ENCODE measurements around the gene HMOX1. TPM values are rescaled to one million over a fixed set of nuclear protein-coding genes. Genes with fewer than 3 reads are reported as not detected.

Gene HMOX1
- total RNA-seq, 1 donor from 2014 or later = 54.0 TPM

GRCh38 chr22:35413624-35414023 lies 32.7 kb downstream of the HMOX1 start:
- no peak overlapping the region for H3K27ac ChIP-seq
- no peak overlapping the region for H3K4me3 ChIP-seq
- no peaks in the 10 kb centered on the region for H3K9me3 ChIP-seq
- no peak for DNase-seq
- ATAC-seq = no peak
- H3K27me3 ChIP-seq = no peaks in the 10 kb centered on the region
- TF ChIP-seq CTCF (IDR thresholded peaks at IDR 0.05) = no peak
- peaks cover 93% of the 10 kb centered on the region for H3K36me3 ChIP-seq
- H3K4me1 ChIP-seq = no peaks in the 10 kb centered on the region
- intact Hi-C loops (cut with DNase I) = no loop called here

DNA sequence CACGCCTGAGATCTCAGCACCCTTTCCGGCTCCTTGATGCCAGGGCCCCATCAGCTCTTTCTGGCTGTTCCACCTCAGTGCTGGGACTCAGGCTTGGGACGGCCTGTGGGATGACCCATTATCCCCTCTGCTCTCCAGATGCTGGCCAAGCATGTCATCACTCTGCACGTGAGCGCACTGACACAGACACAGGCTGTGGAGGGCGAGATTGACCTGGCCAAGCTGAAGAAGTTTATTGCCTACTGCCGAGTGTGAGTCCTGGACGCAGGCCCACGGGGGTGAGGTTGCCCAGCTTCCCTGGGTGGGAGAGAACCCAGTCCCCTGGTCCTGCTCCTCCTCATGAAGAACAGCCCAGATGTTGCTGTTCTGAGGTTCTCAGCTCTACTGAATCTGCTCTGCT lies 36.7 kb downstream of the HMOX1 start:
- ATAC-seq (no peak), DNase-seq (no peak)
- no peaks in the 10 kb centered on the region for H3K9me3 ChIP-seq

GRCh38 chr22:35418088-35418487 lies 37.2 kb downstream of the HMOX1 start:
- H3K36me3 ChIP-seq = peaks cover 97% of the 10 kb centered on the region
- ATAC-seq (no peak), DNase-seq (no peak)
- H3K9me3 ChIP-seq = no peaks in the 10 kb centered on the region
- H3K4me1 ChIP-seq = no peaks in the 10 kb centered on the region
- H3K27me3 ChIP-seq = no peaks in the 10 kb centered on the region
- no peak for TF ChIP-seq CTCF (IDR thresholded peaks at IDR 0.05)
- intact Hi-C loops (cut with DNase I) = no loop called here
- no peak overlapping the region for H3K4me3 ChIP-seq
- no peak overlapping the region for H3K27ac ChIP-seq

More for the DNA sequence above, 36.7 kb downstream of the HMOX1 start:
- H3K27me3 ChIP-seq = no peaks in the 10 kb centered on the region
- peaks cover 94% of the 10 kb centered on the region for H3K36me3 ChIP-seq
- H3K4me3 ChIP-seq = no peak overlapping the region
- intact Hi-C loops (cut with DNase I) = no loop called here
- no peak overlapping the region for H3K27ac ChIP-seq
- TF ChIP-seq CTCF (IDR thresholded peaks at IDR 0.05) = no peak
- H3K4me1 ChIP-seq = no peaks in the 10 kb centered on the region

DNA sequence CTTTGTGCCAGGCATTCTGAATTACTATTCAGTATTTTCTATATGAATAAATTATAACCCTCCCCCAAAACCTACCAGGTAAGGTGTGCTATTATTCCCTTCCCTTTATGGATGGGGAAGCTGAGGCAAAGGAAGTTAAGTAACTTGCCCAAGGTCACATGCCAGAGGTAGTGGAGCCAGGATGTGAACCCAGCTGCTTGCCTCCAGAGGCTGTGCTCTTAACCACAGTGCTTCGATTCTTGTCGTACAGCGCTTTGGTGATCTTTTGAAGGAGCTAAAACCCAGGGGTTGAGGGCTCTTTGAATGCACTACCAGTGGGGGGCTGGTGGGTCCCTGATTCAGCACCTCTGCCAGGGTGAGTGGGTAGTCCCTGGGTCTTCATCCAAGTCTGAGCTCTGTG lies 37.8 kb downstream of the HMOX1 start:
- intact Hi-C loops (cut with DNase I) = no loop called here
- Histone ChIP-seq H3K36me3 (peaks cover 95% of the 10 kb centered on the region), H3K9me3 (no peaks in the 10 kb centered on the region), H3K27me3 (no peaks in the 10 kb centered on the region), H3K4me1 (no peaks in the 10 kb centered on the region), H3K27ac (no peak overlapping the region), H3K4me3 (no peak overlapping the region)
- no peak for ATAC-seq
- TF ChIP-seq CTCF (IDR thresholded peaks at IDR 0.05) = no peak
- no peak for DNase-seq

GRCh38 chr22:35419756-35420155 lies 38.9 kb downstream of the HMOX1 start:
- DNase-seq = no peak
- Histone ChIP-seq H3K36me3 (peaks cover 93% of the 10 kb centered on the region), H3K27ac (no peak overlapping the region), H3K27me3 (no peaks in the 10 kb centered on the region), H3K9me3 (no peaks in the 10 kb centered on the region), H3K4me3 (no peak overlapping the region), H3K4me1 (no peaks in the 10 kb centered on the region)
- no peak for ATAC-seq
- TF ChIP-seq CTCF (IDR thresholded peaks at IDR 0.05) = no peak
- intact Hi-C loops (cut with DNase I) = no loop called here

GRCh38 chr22:35421121-35421520 lies 40.2 kb downstream of the HMOX1 start:
- no peaks in the 10 kb centered on the region for H3K9me3 ChIP-seq
- no peak for ATAC-seq
- H3K4me1 ChIP-seq = no peaks in the 10 kb centered on the region
- no peaks in the 10 kb centered on the region for H3K27me3 ChIP-seq
- intact Hi-C loops (cut with DNase I) = no loop called here
- TF ChIP-seq CTCF (IDR thresholded peaks at IDR 0.05) = no peak
- no peak for DNase-seq
- H3K27ac ChIP-seq = no peak overlapping the region
- peaks cover 79% of the 10 kb centered on the region for H3K36me3 ChIP-seq
- H3K4me3 ChIP-seq = no peak overlapping the region
